NCI-H226 (cell line): ENCODE results near the gene NCAN.
"Not testable (repeated sequence)": the region's sequence is repeated elsewhere in the genome, so short reads cannot be mapped to it uniquely, and the experiment has no call there.

Experiments used
- DNase-seq: peaks from one replicate; pipeline ENCODE4 v3.0.0-alpha.2; 2015

NCAN gene

DNA sequence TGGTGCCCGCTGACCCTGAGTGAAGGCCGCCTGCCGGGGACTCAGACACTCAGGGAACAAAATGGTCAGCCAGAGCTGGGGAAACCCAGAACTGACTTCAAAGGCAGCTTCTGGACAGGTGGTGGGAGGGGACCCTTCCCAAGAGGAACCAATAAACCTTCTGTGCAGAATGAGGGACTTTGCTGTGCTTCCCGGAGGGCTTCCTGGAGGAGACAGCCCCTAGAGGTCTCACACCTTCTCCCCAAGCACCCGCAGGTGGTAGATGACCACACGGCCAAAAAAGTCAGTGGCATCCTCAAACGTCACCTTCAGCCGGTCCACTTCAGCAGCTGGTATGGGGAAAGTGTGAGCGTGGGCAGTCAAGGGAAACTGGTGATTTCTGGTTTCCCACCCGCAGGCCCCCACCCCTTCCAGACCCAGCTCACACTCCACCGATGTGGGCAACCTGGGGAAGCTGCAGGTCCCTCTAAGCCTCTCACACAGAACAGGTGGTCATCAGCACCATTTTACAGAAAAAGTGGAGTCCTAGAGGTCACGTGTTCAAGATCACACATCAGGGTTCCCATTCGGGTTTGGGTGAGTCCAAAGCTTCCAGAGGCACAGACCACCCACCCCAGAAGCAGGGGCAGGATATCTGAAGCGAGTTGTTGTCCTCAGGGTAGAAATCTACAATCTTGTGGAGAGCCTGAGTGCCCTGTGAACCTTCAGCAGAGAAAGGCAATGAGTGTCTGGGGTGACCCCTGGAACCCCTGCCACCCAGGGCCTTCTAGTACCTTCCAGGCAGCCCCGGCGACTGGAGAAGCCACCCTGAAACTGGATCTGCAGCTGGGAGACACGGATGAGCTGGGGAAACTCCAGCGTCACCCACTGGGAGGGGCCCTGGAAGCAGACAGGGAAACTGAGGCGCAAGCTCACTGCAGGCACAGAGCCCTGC, 9.8 kb upstream of the NCAN start:
- DNase-seq: no peak

DNA sequence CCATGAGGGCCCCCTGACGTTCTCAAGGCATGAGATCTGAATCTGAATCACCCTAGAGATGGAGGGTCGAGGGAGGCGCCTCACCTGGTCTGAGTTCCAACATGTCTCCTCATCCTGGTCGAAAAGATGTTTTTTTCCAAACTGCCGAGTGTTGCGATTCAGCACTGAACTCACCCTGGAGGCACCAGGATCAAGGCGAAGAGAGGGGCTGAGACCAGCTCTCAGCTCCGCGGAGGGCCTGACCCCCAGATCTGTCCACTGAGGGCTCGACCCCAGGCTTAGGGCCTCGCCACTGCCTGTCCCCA, 9.1 kb upstream of the NCAN start:
- no peak for DNase-seq

GRCh38 chr19:19203012-19203856, 8.5 kb upstream of the NCAN start, which contains the start of gene NR2C2AP:
Gene NR2C2AP (minus strand): TSS chr19:19203414. CDS start chr19:19203060, 354 bp downstream.
- peak; percentile 82 for DNase-seq

DNA sequence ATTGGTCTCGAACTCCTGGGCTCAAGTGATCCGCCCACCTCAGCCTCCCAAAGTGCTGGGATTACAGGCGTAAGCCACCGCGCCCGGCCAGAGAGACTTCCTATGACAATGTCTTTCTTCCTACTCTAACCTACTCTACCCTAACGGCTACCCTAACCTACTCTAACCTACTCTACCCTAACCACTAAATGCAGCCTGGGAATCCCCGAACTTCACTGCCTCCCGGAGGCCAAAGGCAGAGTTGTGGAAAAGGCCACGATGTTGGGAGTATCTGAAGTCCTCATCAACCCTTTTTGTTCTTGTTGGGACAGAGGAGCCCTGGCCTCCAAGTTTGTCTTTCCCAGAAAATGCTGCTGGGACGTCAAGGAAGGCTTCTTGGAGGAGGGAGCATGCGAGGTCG, 7.6 kb upstream of the NCAN start:
- no peak for DNase-seq

DNA sequence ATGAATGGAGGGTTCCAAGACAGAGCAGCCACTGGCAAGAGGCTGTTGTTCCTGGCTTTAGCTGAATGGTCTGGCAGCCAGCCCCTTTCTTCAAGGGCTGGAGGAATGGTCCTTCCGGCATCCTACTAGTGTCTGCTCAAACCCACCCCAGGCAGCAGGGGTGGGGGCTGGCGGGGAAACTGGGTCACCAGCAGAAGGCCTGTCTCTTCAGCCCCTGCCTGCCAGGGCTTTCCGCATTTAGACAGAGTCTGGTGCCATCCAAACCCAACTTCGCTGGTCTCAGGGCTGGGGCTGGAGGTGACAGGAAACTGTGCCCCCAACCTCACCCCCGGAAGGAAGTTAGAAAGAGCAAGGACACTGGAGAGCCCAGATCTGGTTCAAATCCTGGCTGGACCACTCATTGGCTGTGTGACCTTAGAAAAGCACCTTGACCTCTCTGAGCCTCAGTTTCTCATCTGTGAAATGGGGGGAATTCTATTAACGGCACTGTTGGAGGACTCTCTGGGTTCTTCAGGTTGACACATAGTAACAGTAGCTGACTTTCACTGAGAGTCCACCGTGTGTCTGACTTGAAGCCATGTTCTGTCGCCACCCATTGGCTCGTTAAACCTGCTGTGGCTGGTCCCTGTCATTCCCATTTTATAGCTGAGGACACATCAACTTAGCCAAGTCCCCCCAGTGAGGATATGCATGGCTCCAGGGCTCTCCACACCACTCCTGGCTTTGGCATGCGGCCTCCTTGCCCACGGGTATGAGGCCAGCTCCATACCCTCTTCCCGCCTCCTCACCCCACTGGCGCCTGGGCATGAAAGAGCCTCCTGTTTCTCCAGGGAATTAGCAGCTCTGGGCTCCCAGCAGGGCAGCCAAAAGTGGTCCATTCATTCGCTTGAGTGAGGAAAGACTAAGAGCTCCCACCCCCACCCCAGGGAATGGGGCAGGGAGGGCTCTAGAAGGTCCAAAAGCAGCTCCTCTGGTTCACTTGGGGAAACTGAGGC, 6.0 kb upstream of the NCAN start:
- no peak for DNase-seq

DNA sequence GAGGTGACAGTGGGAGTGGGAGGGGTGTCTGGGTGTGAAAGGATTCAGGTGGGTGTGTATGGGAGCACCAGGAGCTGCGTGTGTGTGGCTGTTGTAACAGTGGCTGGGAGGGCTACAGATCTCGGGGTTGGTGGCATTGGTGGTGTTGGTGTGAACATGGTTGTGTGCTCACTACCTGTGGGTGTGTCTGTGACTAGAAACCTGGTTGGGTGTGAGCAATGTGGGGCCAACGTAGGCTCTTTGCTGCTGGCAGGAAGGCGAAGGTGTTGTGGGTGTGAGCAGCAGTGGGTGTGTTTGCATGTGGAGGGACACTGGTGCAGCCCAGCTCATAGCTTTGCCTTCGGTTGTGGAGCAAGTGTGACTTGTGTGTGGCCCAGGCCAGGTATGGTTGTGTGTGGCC, 4.8 kb upstream of the NCAN start:
- DNase-seq: no peak

- no peak for DNase-seq
These were observed 3.9 kb upstream of the NCAN start for GRCh38 chr19:19207637-19208572.

DNA sequence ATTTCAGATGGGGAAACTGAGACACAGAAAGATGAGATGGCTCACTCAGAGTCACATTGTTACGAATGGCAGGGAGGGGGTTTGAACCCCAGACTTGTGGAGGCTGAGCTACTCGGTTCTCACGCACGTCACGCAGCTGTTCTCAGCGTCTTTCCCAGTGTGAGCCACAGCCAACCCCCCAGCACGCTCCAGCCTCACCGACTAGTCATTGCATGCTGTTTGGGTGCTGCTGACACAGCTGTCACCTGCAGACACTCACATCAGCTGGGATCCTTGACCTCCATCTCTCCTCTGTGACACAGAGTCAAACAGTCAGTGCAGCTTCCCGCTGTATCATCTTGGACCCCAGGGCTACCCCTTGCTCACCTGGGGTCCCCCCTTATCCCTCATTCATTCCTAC, 2.4 kb upstream of the NCAN start:
- no peak for DNase-seq

DNA sequence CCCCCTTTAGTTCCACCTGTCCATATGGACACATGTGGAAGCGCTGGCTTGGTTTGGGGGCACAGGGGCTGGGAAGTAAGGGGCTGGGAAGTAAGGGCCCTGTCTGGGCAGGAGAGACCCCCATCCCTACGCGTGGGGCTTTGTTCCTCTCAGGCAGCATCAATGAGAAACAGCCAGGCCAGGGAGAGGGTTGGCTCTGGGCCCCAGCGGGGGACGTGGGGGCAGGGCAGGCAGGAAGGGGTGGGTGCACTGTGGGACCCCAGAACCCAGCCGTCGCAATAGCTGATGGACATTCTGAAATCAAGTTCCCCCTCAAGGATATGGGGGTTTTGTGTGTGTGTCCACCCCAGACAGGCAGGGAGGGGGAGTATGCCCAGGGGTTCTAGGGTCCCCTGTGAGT, 1.2 kb downstream of the NCAN start:
- no peak for DNase-seq

DNA sequence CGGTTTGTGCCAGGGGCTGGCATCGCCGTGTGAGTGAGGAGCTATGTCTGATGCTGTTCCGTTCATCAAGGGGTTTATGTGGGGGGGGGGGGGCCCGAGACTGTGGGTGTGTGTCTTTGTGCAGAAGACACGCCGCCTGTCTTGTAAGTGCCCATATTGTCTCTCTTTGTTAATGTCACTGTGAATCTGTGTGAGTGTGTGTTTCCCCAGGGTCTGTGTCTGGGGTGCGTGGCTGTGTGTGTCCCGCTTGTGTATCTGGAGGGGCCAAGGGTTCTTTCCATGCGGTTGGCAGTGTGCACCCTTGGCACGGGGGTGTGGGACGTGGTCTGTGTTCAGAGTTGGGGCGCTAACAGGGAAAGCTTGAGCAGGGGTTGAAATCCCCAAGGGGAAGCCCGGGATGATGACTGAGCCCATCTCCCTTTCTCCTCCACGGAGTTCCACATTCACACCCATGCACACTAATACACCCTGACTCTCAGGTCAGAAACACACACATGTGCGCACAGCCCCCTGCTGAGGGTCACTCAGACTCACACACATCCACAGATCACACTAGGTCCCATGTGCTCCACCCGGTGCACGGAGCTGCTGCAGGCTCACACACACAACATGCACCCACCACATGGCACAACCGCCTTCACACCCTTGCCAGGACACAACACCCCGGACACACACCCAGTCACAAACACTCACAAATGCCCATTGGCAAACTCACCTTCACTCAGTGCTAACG, 1.8 kb downstream of the NCAN start:
- DNase-seq: no peak

DNA sequence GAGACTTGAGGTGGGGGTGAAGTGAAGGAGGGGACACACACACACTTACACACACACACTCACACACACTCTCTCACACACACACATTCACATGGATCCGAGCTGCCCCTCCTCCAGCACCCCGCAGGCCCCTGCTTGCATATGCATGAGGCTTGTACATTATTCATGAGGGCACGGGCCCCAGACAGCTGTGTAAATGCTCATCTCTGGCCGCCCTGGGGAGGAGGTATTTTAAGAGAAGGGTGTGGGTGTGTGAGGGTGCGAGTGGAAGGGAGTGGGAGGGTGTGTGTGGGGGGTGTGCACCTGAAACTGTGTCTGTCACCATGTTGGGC, 2.4 kb downstream of the NCAN start:
- DNase-seq: no peak

GRCh38 chr19:19214892-19215291, 3.1 kb downstream of the NCAN start:
- peak; percentile 43 for DNase-seq

- DNase-seq: no peak
These were observed 4.0 kb downstream of the NCAN start for GRCh38 chr19:19215792-19216191.

- no peak for DNase-seq
These were observed 5.3 kb downstream of the NCAN start for GRCh38 chr19:19217099-19217498.

DNA sequence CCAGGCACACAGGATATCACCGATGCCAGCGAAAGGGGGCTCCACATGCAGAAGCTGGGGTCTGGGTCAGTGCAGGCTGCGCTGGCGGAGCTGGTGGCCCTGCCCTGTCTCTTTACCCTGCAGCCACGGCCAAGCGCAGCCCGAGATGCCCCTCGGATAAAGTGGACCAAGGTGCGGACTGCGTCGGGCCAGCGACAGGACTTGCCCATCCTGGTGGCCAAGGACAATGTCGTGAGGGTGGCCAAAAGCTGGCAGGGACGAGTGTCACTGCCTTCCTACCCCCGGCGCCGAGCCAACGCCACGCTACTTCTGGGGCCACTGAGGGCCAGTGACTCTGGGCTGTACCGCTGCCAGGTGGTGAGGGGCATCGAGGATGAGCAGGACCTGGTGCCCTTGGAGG, 7.2 kb downstream of the NCAN start:
- DNase-seq: no peak

- DNase-seq: not testable (repeated sequence)
These were observed 9.2 kb downstream of the NCAN start for GRCh38 chr19:19221000-19221399.

DNA sequence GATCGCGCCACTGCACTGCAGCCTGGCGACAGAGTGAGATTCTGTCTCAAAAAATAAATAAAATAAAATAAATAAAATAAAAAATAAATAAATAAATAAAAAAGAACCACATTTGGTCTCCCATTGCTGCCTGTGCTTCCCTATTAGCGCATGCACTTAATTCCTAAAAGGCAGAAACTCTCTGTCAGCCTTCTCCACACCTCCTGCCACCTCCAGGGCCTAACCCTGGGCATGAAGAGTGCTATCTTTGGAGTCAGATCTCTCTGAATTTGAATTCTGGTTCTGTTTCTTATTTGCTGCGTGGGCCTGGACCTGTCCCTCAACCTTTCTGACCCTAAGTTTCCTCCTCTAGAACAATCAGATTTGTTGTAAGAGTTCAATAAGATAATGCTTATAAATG, 11.3 kb downstream of the NCAN start:
- DNase-seq: no peak

DNA sequence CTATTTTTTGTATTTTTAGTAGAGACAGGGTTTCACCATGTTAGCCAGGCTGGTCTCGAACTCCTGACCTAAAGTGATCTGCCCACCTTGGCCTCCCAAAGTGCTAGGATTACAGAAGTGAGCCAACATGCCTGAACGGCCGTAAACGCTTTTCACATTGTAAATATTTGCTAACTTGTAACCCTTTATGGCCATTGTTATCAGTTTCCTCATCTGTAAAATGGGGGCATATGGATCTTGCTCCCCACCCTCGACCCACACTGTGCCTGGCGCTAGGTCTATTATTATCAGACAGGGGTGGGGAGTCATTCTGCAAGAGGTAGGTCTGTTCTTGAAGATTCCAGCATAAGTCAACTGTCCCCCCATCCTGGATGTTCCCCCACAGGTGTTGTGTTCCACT, 11.9 kb downstream of the NCAN start:
- no peak for DNase-seq

DNA sequence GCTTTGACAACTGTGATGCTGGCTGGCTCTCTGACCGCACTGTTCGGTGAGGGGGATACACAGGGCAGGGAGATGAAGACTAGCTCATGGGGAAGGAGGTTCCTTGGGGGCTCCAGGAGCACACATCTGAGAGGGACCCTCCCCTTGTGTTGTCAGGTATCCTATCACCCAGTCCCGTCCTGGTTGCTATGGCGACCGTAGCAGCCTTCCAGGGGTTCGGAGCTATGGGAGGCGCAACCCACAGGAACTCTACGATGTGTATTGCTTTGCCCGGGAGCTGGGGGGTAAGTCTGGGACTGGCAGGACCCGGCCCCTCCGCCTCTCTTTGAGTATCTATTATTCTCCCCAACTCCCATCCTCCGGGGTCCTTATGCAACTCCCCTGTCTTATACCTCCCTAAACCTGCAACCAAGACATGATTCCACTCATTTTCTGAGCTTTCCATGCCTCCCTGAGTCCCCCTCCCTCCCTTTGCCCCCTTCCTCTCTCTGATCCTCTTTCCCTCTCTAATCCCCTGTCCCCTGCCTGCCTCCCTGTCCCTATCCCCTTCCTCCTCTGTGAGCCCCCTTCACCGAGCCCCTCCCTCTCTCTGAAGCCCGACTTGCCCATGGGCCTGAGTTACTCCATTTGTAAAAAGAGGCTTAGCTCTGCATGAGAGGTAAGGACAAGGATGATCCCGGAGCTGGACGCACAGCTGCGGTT, 12.5 kb downstream of the NCAN start:
- DNase-seq: no peak

DNA sequence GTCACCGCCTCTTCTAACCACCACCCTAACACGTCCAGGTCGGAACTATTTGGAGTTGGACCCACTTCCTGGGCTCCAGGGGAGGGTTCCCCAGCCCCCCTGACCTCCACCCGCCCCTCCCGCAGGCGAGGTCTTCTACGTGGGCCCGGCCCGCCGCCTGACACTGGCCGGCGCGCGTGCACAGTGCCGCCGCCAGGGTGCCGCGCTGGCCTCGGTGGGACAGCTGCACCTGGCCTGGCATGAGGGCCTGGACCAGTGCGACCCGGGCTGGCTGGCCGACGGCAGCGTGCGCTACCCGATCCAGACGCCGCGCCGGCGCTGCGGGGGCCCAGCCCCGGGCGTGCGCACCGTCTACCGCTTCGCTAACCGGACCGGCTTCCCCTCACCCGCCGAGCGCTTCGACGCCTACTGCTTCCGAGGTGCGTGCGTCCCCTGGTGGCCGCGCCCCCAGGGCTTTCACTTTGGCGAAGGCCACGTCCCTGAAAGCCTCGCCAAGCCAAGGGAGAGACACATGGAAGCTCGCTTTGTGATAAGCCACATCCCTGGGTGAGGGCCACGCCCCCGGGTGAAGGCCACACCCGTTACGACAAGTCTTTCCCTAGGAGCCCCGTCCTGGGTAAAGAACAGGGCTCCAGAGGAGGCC, 13.2 kb downstream of the NCAN start:
- peak; percentile 60 for DNase-seq
